Right ventricle myocardium superior (tissue), 1 donor: ENCODE data around the gene POU2F3. TPM values are rescaled to one million over a fixed set of nuclear protein-coding genes. Genes with fewer than 3 reads are reported as not detected.
"Not testable (repeated sequence)": the region's sequence is repeated elsewhere in the genome, so short reads cannot be mapped to it uniquely, and the experiment has no call there.

Source experiments
- ATAC-seq: fragments of 200-7000 bp; cut with Tn5 transposase; one replicate; pipeline ENCODE4 v1.9.1; 2020; ENCODE audit warnings: mild to moderate bottlenecking; ENCODE audit not compliant: poor library complexity
- DNase-seq: peaks from one replicate; pipeline ENCODE4 v3.0.0-alpha.2; 2020
- intact Hi-C: fragments of 100-400 bp; cut with DNase I; formaldehyde crosslinking; loops from one replicate; pipeline ENCODE4 v1.11.2; 2022
- total RNA-seq: library from RNA; stranded (reverse); fragmentation: NEBNext Ultra II Directional; extraction: Animal tissue kit (Norgen Biotek cat#: 25700); gene quantifications from one replicate; pipeline ENCODE4 v1.2.1, GENCODE V29; 2021
- donor health status: DM: no; HTN: yes; CAD: no; lungs with severe emphysema.

Gene POU2F3
- total RNA-seq, 1 donor from 2014 or later, result not detected

- ATAC-seq (no peak), DNase-seq (no peak)
- intact Hi-C loops, result no loop called here
Measured at GRCh38 chr11:120241277-120241676, 1.3 kb downstream of the POU2F3 start.

- ATAC-seq (no peak), DNase-seq (no peak)
- intact Hi-C loops, result no loop called here
Measured at GRCh38 chr11:120243221-120243620, 3.3 kb downstream of the POU2F3 start.

GRCh38 chr11:120244476-120245365 lies 4.8 kb downstream of the POU2F3 start:
- intact Hi-C loops, result no loop called here
- DNase-seq (no peak), ATAC-seq (no peak)

GRCh38 chr11:120245434-120245833 lies 5.5 kb downstream of the POU2F3 start:
- DNase-seq (no peak), ATAC-seq (no peak)
- intact Hi-C loops, result no loop called here

GRCh38 chr11:120248551-120249278 lies 8.8 kb downstream of the POU2F3 start:
- intact Hi-C loops, result no loop called here
- DNase-seq (no peak), ATAC-seq (no peak)

DNA sequence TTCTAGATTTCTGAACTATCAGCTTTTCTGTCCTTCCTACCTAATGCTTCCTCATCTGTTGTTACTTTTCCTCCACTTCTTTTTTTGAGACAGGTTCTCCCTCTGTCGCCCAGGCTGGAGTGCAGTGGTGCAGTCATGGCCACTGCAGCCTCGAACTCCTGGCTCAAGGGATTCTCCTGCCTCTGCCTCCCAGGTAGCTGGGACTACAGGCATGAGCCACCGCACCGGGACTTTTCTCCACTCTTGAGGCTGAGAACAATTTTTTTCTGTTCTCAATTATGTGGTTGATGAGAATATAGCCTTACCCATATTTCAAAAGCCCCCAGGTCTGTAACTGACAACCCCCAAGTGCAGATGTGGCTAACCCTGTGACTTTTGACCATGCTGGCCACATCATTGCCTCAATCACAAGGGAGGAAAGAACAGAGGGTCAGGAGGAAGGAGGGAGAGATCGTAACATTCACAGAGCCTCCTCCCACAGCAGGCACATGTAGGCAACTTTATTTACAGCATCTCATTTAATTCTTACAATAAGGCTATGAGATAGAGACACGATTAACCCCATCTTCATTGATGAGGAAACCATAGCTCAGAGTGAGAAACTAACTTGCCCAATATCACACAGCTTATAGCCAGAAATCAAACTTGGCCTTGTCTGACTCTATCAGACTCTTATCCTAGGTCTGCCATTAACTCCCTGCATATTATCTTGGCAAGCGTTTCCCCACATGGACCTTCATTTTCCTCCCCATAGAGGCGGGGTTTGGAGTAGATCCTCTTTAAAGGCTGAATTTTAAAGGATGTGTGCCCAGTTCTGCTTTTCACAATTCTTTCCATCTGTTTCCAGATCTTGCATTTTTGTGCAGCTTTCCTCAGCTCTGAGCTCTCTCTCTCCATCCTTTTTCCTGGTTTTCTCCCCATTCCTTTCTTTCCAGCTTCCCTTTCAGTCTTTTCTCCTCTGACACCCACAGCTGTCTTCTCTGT lies 9.6 kb downstream of the POU2F3 start:
- DNase-seq (no peak), ATAC-seq (no peak)
- intact Hi-C loops, result no loop called here

GRCh38 chr11:120253377-120253776 lies 13.4 kb downstream of the POU2F3 start:
- ATAC-seq, intact Hi-C loops, DNase-seq: not testable (repeated sequence)

- no peak for ATAC-seq
- intact Hi-C loops, result no loop called here
- DNase-seq, result no peak
Measured at GRCh38 chr11:120254788-120255518, 15.0 kb downstream of the POU2F3 start.

- ATAC-seq (no peak), DNase-seq (no peak)
- intact Hi-C loops, result no loop called here
Measured at GRCh38 chr11:120255519-120255866, 15.6 kb downstream of the POU2F3 start.

DNA sequence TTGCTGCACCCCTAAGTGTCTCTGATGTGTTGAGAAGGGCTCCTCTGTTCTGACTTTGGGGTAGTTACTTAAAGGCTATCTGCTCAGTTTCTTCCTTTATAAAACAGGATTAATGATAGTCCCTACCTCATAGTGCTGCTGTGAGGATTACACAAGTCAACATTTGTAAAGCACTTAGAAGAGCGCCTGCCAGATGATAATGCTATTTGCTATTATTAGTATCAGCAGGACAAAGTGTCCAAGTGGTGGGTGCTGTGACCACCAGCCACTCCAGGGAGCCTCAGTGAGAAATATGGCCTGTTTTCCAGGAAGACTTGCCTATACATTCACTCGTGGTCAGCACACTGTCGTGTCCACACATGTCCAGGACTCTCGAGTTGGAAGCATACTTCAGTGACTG lies 16.2 kb downstream of the POU2F3 start:
- ATAC-seq, result peak; percentile 71
- DNase-seq, result no peak
- intact Hi-C loops, result no loop called here

DNA sequence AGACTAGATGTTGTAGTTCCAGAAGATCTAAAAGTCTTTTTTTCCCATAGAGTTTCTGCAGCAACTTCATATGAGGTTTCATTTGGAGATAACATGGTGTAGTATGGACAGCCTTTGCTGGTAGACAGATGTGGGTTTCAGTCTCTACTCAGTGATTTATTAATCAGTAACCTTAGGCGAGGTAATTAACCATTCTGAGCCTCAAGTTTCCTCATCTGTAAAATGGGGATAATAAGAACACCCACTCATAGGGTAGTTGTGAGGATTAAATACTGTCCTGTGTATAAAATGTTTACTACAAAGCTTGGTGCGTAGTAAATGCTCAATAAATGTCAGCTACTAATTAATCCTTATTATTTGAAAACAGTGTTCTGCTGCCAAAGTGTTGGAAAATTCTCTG lies 16.8 kb downstream of the POU2F3 start:
- DNase-seq, result no peak
- ATAC-seq, result no peak
- intact Hi-C loops, result no loop called here

DNA sequence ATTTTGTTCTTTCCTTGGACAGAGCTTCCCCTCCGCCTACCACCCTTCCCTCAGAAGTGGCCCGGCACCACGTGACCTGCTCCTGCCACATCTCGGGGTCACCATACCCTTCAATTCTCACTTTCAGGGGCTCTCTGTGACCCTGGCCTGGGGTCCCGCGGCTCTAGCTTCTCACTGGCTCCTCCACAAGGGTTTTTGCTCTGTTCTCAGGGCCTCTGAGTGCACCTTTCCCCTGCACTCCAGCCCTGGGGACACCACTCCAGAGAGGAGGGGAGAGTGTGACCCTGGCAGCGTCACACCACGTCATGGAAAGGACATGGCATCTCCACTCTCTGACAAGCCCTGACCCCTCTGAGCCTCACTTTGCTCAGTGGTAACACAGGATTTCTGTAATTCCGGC lies 17.4 kb downstream of the POU2F3 start:
- DNase-seq (no peak), ATAC-seq (no peak)
- intact Hi-C loops, result no loop called here

- intact Hi-C loops, result no loop called here
- no peak for ATAC-seq
- no peak for DNase-seq
Measured at GRCh38 chr11:120258661-120259060, 18.7 kb downstream of the POU2F3 start.

DNA sequence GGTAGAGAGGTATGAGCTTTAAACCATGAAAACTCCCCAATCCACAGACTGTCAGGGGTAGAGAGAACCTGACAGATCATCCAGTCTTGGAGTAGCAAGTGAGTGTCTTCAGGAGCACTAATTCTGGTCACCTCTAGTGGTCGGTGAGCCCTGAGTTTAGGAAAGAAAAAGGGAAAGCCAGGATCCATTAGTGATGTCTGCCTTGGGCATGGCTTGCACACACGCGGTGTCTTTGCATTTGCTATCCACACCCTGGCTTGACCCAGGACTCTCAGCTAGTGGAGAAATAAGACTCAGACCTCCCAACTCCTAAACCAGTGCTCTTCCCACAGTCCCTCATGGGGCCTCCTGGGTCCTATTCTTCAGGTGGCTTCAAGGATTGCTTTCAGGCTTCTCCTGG lies 19.3 kb downstream of the POU2F3 start:
- intact Hi-C loops, result no loop called here
- DNase-seq (no peak), ATAC-seq (no peak)

- ATAC-seq (no peak), DNase-seq (no peak)
- intact Hi-C loops, result no loop called here
Measured at GRCh38 chr11:120259988-120260565, 20.1 kb downstream of the POU2F3 start.

DNA sequence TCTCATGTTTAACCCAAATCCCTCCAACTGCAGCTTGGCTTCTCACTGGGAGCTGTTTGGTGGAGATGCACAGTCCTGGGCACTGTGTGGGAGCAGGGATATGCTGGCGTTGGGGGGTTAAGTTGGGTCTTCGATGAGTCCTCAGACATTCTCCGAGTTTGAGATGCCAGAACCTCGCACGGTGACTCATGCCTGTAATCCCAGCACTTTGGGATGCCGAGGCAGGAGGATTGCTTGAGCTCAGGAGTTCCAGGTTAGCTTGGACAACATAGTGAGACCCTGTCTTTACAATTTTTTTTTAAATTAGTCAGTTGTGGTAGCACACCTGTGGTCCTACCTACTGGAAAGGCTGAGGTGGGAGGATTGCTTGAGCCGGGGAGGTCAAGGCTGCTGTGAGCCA lies 20.7 kb downstream of the POU2F3 start:
- intact Hi-C loops, result no loop called here
- no peak for ATAC-seq

DNA sequence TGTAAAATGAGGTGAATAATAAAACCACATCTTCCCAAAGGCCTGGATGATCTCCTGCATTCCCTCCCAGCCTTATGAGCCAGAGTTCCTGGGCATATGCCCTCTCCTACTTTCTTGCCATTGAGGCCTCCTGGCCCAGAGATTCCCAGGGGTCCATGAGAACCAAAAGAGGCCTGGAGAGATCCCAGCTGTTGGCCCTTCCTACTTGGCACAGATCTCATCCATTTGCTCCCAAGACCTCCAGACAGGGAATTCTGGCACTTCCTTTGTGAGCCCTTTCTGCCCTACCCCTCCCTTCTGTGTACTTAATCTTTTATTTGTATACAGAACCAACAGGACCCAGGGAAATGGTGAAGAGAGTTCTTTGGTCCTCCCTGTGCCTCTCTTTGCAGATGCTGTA lies 21.4 kb downstream of the POU2F3 start:
- ATAC-seq, result no peak
- no peak for DNase-seq
- intact Hi-C loops, result no loop called here

More for the DNA sequence above, 20.7 kb downstream of the POU2F3 start:
- DNase-seq, result no peak

DNA sequence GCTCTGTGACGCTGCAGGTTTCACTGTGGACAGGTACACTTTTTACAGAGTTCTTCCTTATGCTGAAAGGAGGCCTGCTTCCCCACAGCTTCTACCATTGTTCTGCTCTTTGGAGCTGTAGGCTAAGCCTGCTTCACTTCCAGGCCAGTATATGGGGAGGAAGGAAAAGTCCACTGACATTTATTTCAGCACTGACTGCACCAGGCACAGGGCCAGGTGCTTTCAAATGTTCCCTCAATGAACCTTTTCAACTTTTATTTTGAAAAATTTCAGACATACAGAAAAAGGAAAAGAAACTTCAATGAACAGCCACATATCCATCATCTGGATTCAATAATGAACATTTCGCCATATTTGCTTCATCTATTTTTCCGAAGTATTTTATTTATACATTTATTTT lies 22.0 kb downstream of the POU2F3 start:
- ATAC-seq (no peak), DNase-seq (no peak)
- intact Hi-C loops, result no loop called here
